ENCODE data around the gene GAS7. TPM values are rescaled to one million over a fixed set of nuclear protein-coding genes. Genes with fewer than 3 reads are reported as not detected.

The GAS7 gene
- total RNA-seq, 1 donor from 2014 or later = 0.16 TPM

DNA sequence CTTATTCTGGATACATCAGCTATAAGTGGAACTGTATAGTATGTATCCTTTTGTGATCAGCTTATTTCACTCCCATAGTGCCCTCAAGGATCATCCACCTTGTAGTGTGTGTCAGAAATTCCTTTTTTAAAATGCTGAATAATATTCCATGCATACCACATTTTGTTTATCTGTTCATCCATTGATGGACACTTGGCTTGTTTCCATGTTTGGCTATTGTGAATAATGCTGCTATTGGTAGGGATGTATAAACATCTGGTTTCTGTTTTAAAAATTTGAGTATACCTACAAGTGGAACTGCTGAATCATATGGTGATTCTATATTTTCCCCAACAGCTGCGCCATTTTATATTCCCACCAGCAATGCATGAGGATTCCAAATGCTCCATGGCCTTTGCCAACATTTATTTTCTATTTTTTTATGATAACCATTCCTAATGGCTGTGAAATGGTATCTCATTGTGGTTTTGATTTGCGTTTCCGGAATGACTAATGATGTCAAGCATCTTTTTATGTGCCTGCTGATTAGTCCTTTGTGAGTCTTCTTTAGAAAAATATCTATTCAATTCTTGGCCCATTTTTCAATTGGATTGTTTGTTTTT is 304.9 kb downstream of the GAS7 start:
- H3K4me1 Mint-ChIP-seq (ENCODE audit: low read depth) = no peaks in the 10 kb centered on the region
- H3K27ac Mint-ChIP-seq = no peak overlapping the region
- no peaks in the 10 kb centered on the region for H3K9me3 Mint-ChIP-seq
- intact Hi-C loops (cut with micrococcal nuclease) = no loop called here
- no peak overlapping the region for H3K4me3 Mint-ChIP-seq
- no peak for DNase-seq (ENCODE audit: low spot score)
- H3K27me3 Mint-ChIP-seq (ENCODE audit: insufficient read depth) = no peaks in the 10 kb centered on the region
- no peaks in the 10 kb centered on the region for H3K36me3 Mint-ChIP-seq (ENCODE audit: low read depth)

DNA sequence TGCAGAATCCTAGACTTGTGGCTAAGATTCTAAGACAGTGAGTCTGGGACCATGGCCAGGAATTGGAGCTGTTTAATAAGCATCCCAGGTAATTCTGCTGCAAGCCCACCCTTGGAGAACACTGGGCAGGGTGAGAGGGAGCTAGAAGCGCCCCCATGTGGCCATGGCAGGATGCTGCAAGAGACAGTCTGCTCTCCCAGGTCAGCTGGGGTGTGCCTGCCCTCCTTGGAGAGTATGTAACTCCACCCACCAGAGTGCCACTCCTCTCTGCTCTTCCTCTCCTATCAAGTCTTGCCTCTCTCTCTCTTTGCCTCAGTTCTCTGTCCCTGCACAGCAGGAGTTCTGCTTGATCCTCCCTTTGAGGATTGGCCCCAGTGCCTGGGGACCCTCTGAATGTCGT is 308.3 kb downstream of the GAS7 start:
- H3K4me3 Mint-ChIP-seq = no peak overlapping the region

GRCh38 chr17:9887508-9887907 is 310.9 kb downstream of the GAS7 start:
- no peak for DNase-seq (ENCODE audit: low spot score)
- Mint-ChIP-seq H3K4me1 (ENCODE audit: low read depth) (no peaks in the 10 kb centered on the region), H3K9me3 (peaks cover 9% of the 10 kb centered on the region), H3K27ac (no peak overlapping the region), H3K36me3 (ENCODE audit: low read depth) (no peaks in the 10 kb centered on the region), H3K4me3 (no peak overlapping the region), H3K27me3 (ENCODE audit: insufficient read depth) (no peaks in the 10 kb centered on the region)
- intact Hi-C loops (cut with micrococcal nuclease) = no loop called here

More for the DNA sequence above, 308.3 kb downstream of the GAS7 start:
- Mint-ChIP-seq H3K9me3 (no peaks in the 10 kb centered on the region), H3K27ac (no peak overlapping the region), H3K4me1 (ENCODE audit: low read depth) (no peaks in the 10 kb centered on the region), H3K27me3 (ENCODE audit: insufficient read depth) (no peaks in the 10 kb centered on the region), H3K36me3 (ENCODE audit: low read depth) (no peaks in the 10 kb centered on the region)
- intact Hi-C loops (cut with micrococcal nuclease) = no loop called here
- no peak for DNase-seq (ENCODE audit: low spot score)

- intact Hi-C loops (cut with micrococcal nuclease) = no loop called here
- Mint-ChIP-seq H3K9me3 (peaks cover 9% of the 10 kb centered on the region), H3K4me1 (ENCODE audit: low read depth) (no peaks in the 10 kb centered on the region), H3K4me3 (no peak overlapping the region), H3K36me3 (ENCODE audit: low read depth) (no peaks in the 10 kb centered on the region), H3K27me3 (ENCODE audit: insufficient read depth) (no peaks in the 10 kb centered on the region), H3K27ac (no peak overlapping the region)
- no peak for DNase-seq (ENCODE audit: low spot score)
Observed at GRCh38 chr17:9886141-9886930, 312.1 kb downstream of the GAS7 start.

- Mint-ChIP-seq H3K4me3 (no peak overlapping the region), H3K9me3 (peaks cover 12% of the 10 kb centered on the region), H3K27me3 (ENCODE audit: insufficient read depth) (no peaks in the 10 kb centered on the region), H3K4me1 (ENCODE audit: low read depth) (no peaks in the 10 kb centered on the region), H3K36me3 (ENCODE audit: low read depth) (no peaks in the 10 kb centered on the region), H3K27ac (no peak overlapping the region)
- DNase-seq (ENCODE audit: low spot score) = no peak
- intact Hi-C loops (cut with micrococcal nuclease) = no loop called here
Observed at GRCh38 chr17:9883451-9883850, 315.0 kb downstream of the GAS7 start.

- Mint-ChIP-seq H3K36me3 (ENCODE audit: low read depth) (no peaks in the 10 kb centered on the region), H3K4me3 (no peak overlapping the region), H3K27ac (no peak overlapping the region), H3K27me3 (ENCODE audit: insufficient read depth) (no peaks in the 10 kb centered on the region), H3K4me1 (ENCODE audit: low read depth) (no peaks in the 10 kb centered on the region), H3K9me3 (peaks cover 12% of the 10 kb centered on the region)
- DNase-seq (ENCODE audit: low spot score) = no peak
- intact Hi-C loops (cut with micrococcal nuclease) = no loop called here
Observed at GRCh38 chr17:9880582-9880999, 317.8 kb downstream of the GAS7 start.

GRCh38 chr17:9878786-9879525 is 319.4 kb downstream of the GAS7 start:
- Mint-ChIP-seq H3K27me3 (ENCODE audit: insufficient read depth) (no peaks in the 10 kb centered on the region), H3K4me3 (no peak overlapping the region), H3K9me3 (peaks cover 12% of the 10 kb centered on the region), H3K36me3 (ENCODE audit: low read depth) (no peaks in the 10 kb centered on the region), H3K27ac (no peak overlapping the region), H3K4me1 (ENCODE audit: low read depth) (no peaks in the 10 kb centered on the region)
- intact Hi-C loops (cut with micrococcal nuclease) = no loop called here
- no peak for DNase-seq (ENCODE audit: low spot score)

DNA sequence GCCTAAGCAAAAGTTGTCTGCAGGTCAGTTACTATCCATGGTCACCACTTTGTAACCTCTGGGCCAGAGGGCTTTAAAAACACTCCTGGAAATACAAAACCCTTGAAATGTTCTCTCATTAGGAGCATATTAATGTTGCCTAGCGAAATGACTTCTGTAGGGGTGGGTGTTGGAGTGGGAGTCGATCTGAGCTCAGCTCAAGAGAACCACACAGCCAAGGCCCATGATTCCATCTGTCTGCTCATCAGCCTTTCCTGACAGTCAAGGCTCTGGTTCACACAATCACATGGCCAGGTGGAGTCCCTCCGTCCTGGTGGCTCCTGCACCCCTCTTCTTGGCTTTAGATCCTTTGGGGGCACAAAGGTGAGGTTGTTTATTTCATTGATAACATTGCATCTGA is 320.1 kb downstream of the GAS7 start:
- Mint-ChIP-seq H3K4me1 (ENCODE audit: low read depth) (no peaks in the 10 kb centered on the region), H3K4me3 (no peak overlapping the region), H3K27ac (no peak overlapping the region), H3K36me3 (ENCODE audit: low read depth) (no peaks in the 10 kb centered on the region), H3K27me3 (ENCODE audit: insufficient read depth) (no peaks in the 10 kb centered on the region), H3K9me3 (peaks cover 9% of the 10 kb centered on the region)
- intact Hi-C loops (cut with micrococcal nuclease) = no loop called here
- no peak for DNase-seq (ENCODE audit: low spot score)

- Mint-ChIP-seq H3K27me3 (ENCODE audit: insufficient read depth) (no peaks in the 10 kb centered on the region), H3K36me3 (ENCODE audit: low read depth) (no peaks in the 10 kb centered on the region), H3K27ac (no peak overlapping the region), H3K4me1 (ENCODE audit: low read depth) (no peaks in the 10 kb centered on the region), H3K9me3 (peaks cover under 1% of the 10 kb centered on the region), H3K4me3 (no peak overlapping the region)
- DNase-seq (ENCODE audit: low spot score) = no peak
- intact Hi-C loops (cut with micrococcal nuclease) = no loop called here
Observed at GRCh38 chr17:9875441-9875840, 323.0 kb downstream of the GAS7 start.

- H3K36me3 Mint-ChIP-seq (ENCODE audit: low read depth) = no peaks in the 10 kb centered on the region
- no peaks in the 10 kb centered on the region for H3K4me1 Mint-ChIP-seq (ENCODE audit: low read depth)
- no peak for DNase-seq (ENCODE audit: low spot score)
- H3K27me3 Mint-ChIP-seq (ENCODE audit: insufficient read depth) = no peaks in the 10 kb centered on the region
- H3K27ac Mint-ChIP-seq = no peak overlapping the region
- H3K9me3 Mint-ChIP-seq = no peaks in the 10 kb centered on the region
- intact Hi-C loops (cut with micrococcal nuclease) = no loop called here
- H3K4me3 Mint-ChIP-seq = no peak overlapping the region
Observed at GRCh38 chr17:9874722-9875121, 323.7 kb downstream of the GAS7 start.

- Mint-ChIP-seq H3K27ac (no peak overlapping the region), H3K4me1 (ENCODE audit: low read depth) (no peaks in the 10 kb centered on the region), H3K9me3 (no peaks in the 10 kb centered on the region), H3K36me3 (ENCODE audit: low read depth) (no peaks in the 10 kb centered on the region), H3K27me3 (ENCODE audit: insufficient read depth) (no peaks in the 10 kb centered on the region), H3K4me3 (no peak overlapping the region)
- intact Hi-C loops (cut with micrococcal nuclease) = no loop called here
- DNase-seq (ENCODE audit: low spot score) = no peak
Observed at GRCh38 chr17:9872852-9873251, 325.6 kb downstream of the GAS7 start.

- intact Hi-C loops (cut with micrococcal nuclease) = no loop called here
- H3K4me1 Mint-ChIP-seq (ENCODE audit: low read depth) = no peaks in the 10 kb centered on the region
- H3K4me3 Mint-ChIP-seq = no peak overlapping the region
- H3K27me3 Mint-ChIP-seq (ENCODE audit: insufficient read depth) = no peaks in the 10 kb centered on the region
- no peak for DNase-seq (ENCODE audit: low spot score)
- H3K9me3 Mint-ChIP-seq = no peaks in the 10 kb centered on the region
- H3K36me3 Mint-ChIP-seq (ENCODE audit: low read depth) = no peaks in the 10 kb centered on the region
- no peak overlapping the region for H3K27ac Mint-ChIP-seq
Observed at GRCh38 chr17:9868552-9868951, 329.9 kb downstream of the GAS7 start.

DNA sequence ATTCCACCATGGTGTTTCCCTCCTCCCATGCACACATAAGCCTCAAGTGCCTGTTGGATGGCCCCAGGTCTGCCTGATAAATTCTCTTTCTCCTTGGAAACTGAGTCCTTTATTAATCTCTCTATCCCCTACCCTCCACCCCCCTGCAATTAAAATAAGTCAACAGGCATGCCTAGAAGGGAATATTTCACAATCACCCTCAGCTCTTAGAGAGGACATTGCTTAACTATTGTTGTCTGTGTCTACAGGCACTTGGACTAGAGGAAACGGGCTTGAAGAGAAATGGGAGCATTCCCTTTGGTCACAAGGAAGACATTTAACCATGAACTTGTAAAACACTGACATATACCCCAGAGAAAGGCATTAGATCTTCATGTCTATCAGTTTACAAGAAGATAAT is 332.8 kb downstream of the GAS7 start:
- no peaks in the 10 kb centered on the region for H3K4me1 Mint-ChIP-seq (ENCODE audit: low read depth)
- no peaks in the 10 kb centered on the region for H3K9me3 Mint-ChIP-seq
- H3K27ac Mint-ChIP-seq = no peak overlapping the region
- intact Hi-C loops (cut with micrococcal nuclease) = no loop called here
- H3K4me3 Mint-ChIP-seq = no peak overlapping the region
- DNase-seq (ENCODE audit: low spot score) = no peak
- H3K27me3 Mint-ChIP-seq (ENCODE audit: insufficient read depth) = no peaks in the 10 kb centered on the region
- no peaks in the 10 kb centered on the region for H3K36me3 Mint-ChIP-seq (ENCODE audit: low read depth)
